Stimulated activated CD4-positive, alpha-beta T cell treated with anti-CD3 and anti-CD28 coated beads, Interleukin-15, amount 100 ng/mL, for 48 hours (primary cell): ENCODE measurements around the gene TMEM208.

Source experiments
- DNase-seq, 2 donors: peaks; one replicate each; pipeline ENCODE4 v3.0.0-alpha.2; 2020; ENCODE audit warnings: low read depth in 2 of 2

The TMEM208 gene

GRCh38 chr16:67226804-67227566, at the start of gene TMEM208:
Gene TMEM208 (plus strand): TSS chr16:67227130. CDS start chr16:67227219, 89 bp downstream.
- DNase-seq: peak; percentile 97 to 99

- no peak for DNase-seq
Observed at GRCh38 chr16:67177743-67178699, 48.9 kb upstream of the TMEM208 start.

- no peak for DNase-seq
Observed at GRCh38 chr16:67179421-67180080, 47.4 kb upstream of the TMEM208 start.

GRCh38 chr16:67180166-67180565, 46.8 kb upstream of the TMEM208 start:
- DNase-seq: no peak

- DNase-seq: no peak
Observed at GRCh38 chr16:67181346-67181745, 45.6 kb upstream of the TMEM208 start.

GRCh38 chr16:67182288-67182687, 44.6 kb upstream of the TMEM208 start:
- DNase-seq: no peak

GRCh38 chr16:67183284-67183626, 43.7 kb upstream of the TMEM208 start:
- DNase-seq: no peak

- peak; percentile 89 to 93 for DNase-seq
Observed at GRCh38 chr16:67183627-67184452, 43.1 kb upstream of the TMEM208 start, which contains the start of gene MATCAP1. Gene MATCAP1 (minus strand): TSS chr16:67183963. CDS start chr16:67180610, 3,353 bp downstream.

- no peak for DNase-seq
Observed at GRCh38 chr16:67184453-67184994, 42.4 kb upstream of the TMEM208 start.

- peak; percentile 68 to 87 for DNase-seq
Observed at GRCh38 chr16:67184995-67185650, 41.8 kb upstream of the TMEM208 start.

GRCh38 chr16:67185651-67186134, 41.2 kb upstream of the TMEM208 start:
- DNase-seq: no peak

- DNase-seq: no peak
Observed at GRCh38 chr16:67186550-67186950, 40.4 kb upstream of the TMEM208 start.

GRCh38 chr16:67187175-67187890, 39.6 kb upstream of the TMEM208 start:
- DNase-seq: no peak

- no peak for DNase-seq
Observed at GRCh38 chr16:67188323-67188722, 38.6 kb upstream of the TMEM208 start.

GRCh38 chr16:67188798-67189197, 38.1 kb upstream of the TMEM208 start:
- no peak for DNase-seq

- no peak for DNase-seq
Observed at GRCh38 chr16:67190041-67190440, 36.9 kb upstream of the TMEM208 start, which contains the start of gene EXOC3L1. Gene EXOC3L1 (minus strand): TSS chr16:67190136. CDS start chr16:67189676, 460 bp downstream.

- DNase-seq: no peak
Observed at GRCh38 chr16:67190448-67191399, 36.2 kb upstream of the TMEM208 start.

GRCh38 chr16:67191411-67191994, 35.4 kb upstream of the TMEM208 start:
- no peak for DNase-seq
